ENCODE measurements around the gene LMAN1L. TPM values are rescaled to one million over a fixed set of nuclear protein-coding genes. Genes with fewer than 3 reads are reported as not detected.

LMAN1L gene
- total RNA-seq, 1 donor from 2014 or later = 2.2 TPM

GRCh38 chr15:74809956-74810355 lies 2.7 kb upstream of the LMAN1L start:
- ChIA-PET CTCF (interaction anchor here (1.5 to 26.2 kb wide), 2 partner anchors 11 to 33 kb away, joined by 5 to 1146 read pairs; partner anchors contain the start of gene CSK), POLR2A (interaction anchor here (0.6 to 0.8 kb wide), 5 partner anchors 13 to 60 kb away, joined by 3 to 6 read pairs (median 6); no protein-coding TSS in a partner anchor)
- DNase-seq (no peak), ATAC-seq (ENCODE audit: low read depth) (no peak)
- H3K4me3 Mint-ChIP-seq = no peak overlapping the region
- H3K9me3 Mint-ChIP-seq = no peaks in the 10 kb centered on the region
- no peak for TF ChIP-seq CTCF (IDR thresholded peaks at IDR 0.05)
- no peak overlapping the region for H3K27ac Mint-ChIP-seq
- peaks cover 26% of the 10 kb centered on the region for H3K4me1 Mint-ChIP-seq
- H3K36me3 Mint-ChIP-seq (ENCODE audit: low read depth) = peaks cover 3% of the 10 kb centered on the region
- intact Hi-C loops (cut with micrococcal nuclease) = no loop called here
- H3K27me3 Mint-ChIP-seq = no peaks in the 10 kb centered on the region

GRCh38 chr15:74815121-74815934 lies 2.7 kb downstream of the LMAN1L start:
- POLR2A ChIA-PET = interaction anchor here (1.0 kb wide), 1 partner anchor 11 kb away, joined by 3 read pairs; the partner anchor contains the start of gene CPLX3
- Mint-ChIP-seq H3K27ac (no peak overlapping the region), H3K4me3 (no peak overlapping the region), H3K4me1 (peaks cover 25% of the 10 kb centered on the region), H3K27me3 (no peaks in the 10 kb centered on the region), H3K9me3 (no peaks in the 10 kb centered on the region), H3K36me3 (ENCODE audit: low read depth) (no peaks in the 10 kb centered on the region)
- CTCF ChIA-PET = no interaction called here
- TF ChIP-seq CTCF (IDR thresholded peaks at IDR 0.05) = no peak
- no peak for ATAC-seq (ENCODE audit: low read depth)
- DNase-seq = no peak
- intact Hi-C loops (cut with micrococcal nuclease) = no loop called here

GRCh38 chr15:74815961-74816360 lies 3.3 kb downstream of the LMAN1L start:
- intact Hi-C loops (cut with micrococcal nuclease) = no loop called here
- Mint-ChIP-seq H3K9me3 (no peaks in the 10 kb centered on the region), H3K4me3 (no peak overlapping the region), H3K27me3 (no peaks in the 10 kb centered on the region), H3K4me1 (peaks cover 31% of the 10 kb centered on the region), H3K36me3 (ENCODE audit: low read depth) (no peaks in the 10 kb centered on the region), H3K27ac (no peak overlapping the region)
- no peak for DNase-seq
- CTCF ChIA-PET = no interaction called here
- no peak for TF ChIP-seq CTCF (IDR thresholded peaks at IDR 0.05)
- POLR2A ChIA-PET = no interaction called here
- no peak for ATAC-seq (ENCODE audit: low read depth)

GRCh38 chr15:74816624-74817369 lies 4.2 kb downstream of the LMAN1L start:
- ChIA-PET POLR2A (no interaction called here), CTCF (interaction anchor here (1.1 kb wide), 1 partner anchor 17 kb away, joined by 3 read pairs; no protein-coding TSS in a partner anchor)
- Mint-ChIP-seq H3K36me3 (ENCODE audit: low read depth) (no peaks in the 10 kb centered on the region), H3K27me3 (no peaks in the 10 kb centered on the region), H3K4me3 (no peak overlapping the region), H3K4me1 (peaks cover 39% of the 10 kb centered on the region), H3K27ac (no peak overlapping the region), H3K9me3 (no peaks in the 10 kb centered on the region)
- TF ChIP-seq CTCF (IDR thresholded peaks at IDR 0.05) = no peak
- intact Hi-C loops (cut with micrococcal nuclease) = no loop called here
- DNase-seq = no peak
- ATAC-seq (ENCODE audit: low read depth) = no peak

GRCh38 chr15:74817370-74817737 lies 4.7 kb downstream of the LMAN1L start:
- ATAC-seq (ENCODE audit: low read depth) (no peak), DNase-seq (no peak)
- ChIA-PET POLR2A (no interaction called here), CTCF (interaction anchor here (0.7 to 1.1 kb wide), 2 partner anchors 8 to 18 kb away, joined by 3 read pairs; no protein-coding TSS in a partner anchor)
- Mint-ChIP-seq H3K4me3 (no peak overlapping the region), H3K36me3 (ENCODE audit: low read depth) (no peaks in the 10 kb centered on the region), H3K4me1 (peaks cover 45% of the 10 kb centered on the region), H3K27ac (no peak overlapping the region), H3K27me3 (no peaks in the 10 kb centered on the region), H3K9me3 (no peaks in the 10 kb centered on the region)
- intact Hi-C loops (cut with micrococcal nuclease) = no loop called here
- no peak for TF ChIP-seq CTCF (IDR thresholded peaks at IDR 0.05)

Measured in activated B cell treated with CpG ODN at 0.5 μM for 24 hours (primary cell).